GM19395 (cell line): ENCODE data around the gene DCDC2C.

Experiments used
- ATAC-seq: cut with Tn5 transposase; IDR thresholded peaks from one replicate; pipeline ENCODE4 v1.9.1; 2021; ENCODE audit warnings: mild to moderate bottlenecking, moderate library complexity; ENCODE audit not compliant: unreplicated experiment

The DCDC2C gene

GRCh38 chr2:3742743-3743508, 39.6 kb downstream of the DCDC2C start:
- no peak for ATAC-seq

GRCh38 chr2:3743951-3744555, 40.7 kb downstream of the DCDC2C start:
- ATAC-seq, result no peak

GRCh38 chr2:3745920-3746319, 42.5 kb downstream of the DCDC2C start:
- no peak for ATAC-seq

GRCh38 chr2:3747032-3747654, 43.8 kb downstream of the DCDC2C start:
- ATAC-seq, result no peak

- ATAC-seq, result no peak
Measured at GRCh38 chr2:3747826-3748225, 44.5 kb downstream of the DCDC2C start.

GRCh38 chr2:3749201-3749600, 45.8 kb downstream of the DCDC2C start:
- no peak for ATAC-seq

- no peak for ATAC-seq
Measured at GRCh38 chr2:3751251-3751650, 47.9 kb downstream of the DCDC2C start.

- no peak for ATAC-seq
Measured at GRCh38 chr2:3751806-3752205, 48.4 kb downstream of the DCDC2C start.

GRCh38 chr2:3752376-3752775, 49.0 kb downstream of the DCDC2C start:
- ATAC-seq, result no peak

GRCh38 chr2:3753561-3753960, 50.2 kb downstream of the DCDC2C start:
- no peak for ATAC-seq

GRCh38 chr2:3754280-3754679, 50.9 kb downstream of the DCDC2C start:
- no peak for ATAC-seq

GRCh38 chr2:3754795-3755194, 51.4 kb downstream of the DCDC2C start:
- no peak for ATAC-seq

- ATAC-seq, result no peak
Measured at GRCh38 chr2:3755277-3755676, 51.9 kb downstream of the DCDC2C start.

GRCh38 chr2:3756306-3756705, 52.9 kb downstream of the DCDC2C start:
- no peak for ATAC-seq

GRCh38 chr2:3758906-3759305, 55.5 kb downstream of the DCDC2C start:
- ATAC-seq, result no peak

- ATAC-seq, result no peak
Measured at GRCh38 chr2:3759331-3759730, 56.0 kb downstream of the DCDC2C start.

- no peak for ATAC-seq
Measured at GRCh38 chr2:3759761-3760160, 56.4 kb downstream of the DCDC2C start.

GRCh38 chr2:3761272-3761671, 57.9 kb downstream of the DCDC2C start:
- no peak for ATAC-seq

GRCh38 chr2:3762771-3763447, 59.5 kb downstream of the DCDC2C start:
- ATAC-seq, result no peak

- ATAC-seq, result no peak
Measured at GRCh38 chr2:3766824-3767223, 63.4 kb downstream of the DCDC2C start.

GRCh38 chr2:3768960-3769765, 65.8 kb downstream of the DCDC2C start:
- ATAC-seq, result no peak
